Left lung (tissue), 10 donors: Measurements from ENCODE around the gene SEPTIN10. TPM values are rescaled to one million over a fixed set of nuclear protein-coding genes. Genes with fewer than 3 reads are reported as not detected.
A peak's percentile ranks its signal among the peaks of the same experiment; 100 is the strongest.

Experiments used
- ATAC-seq: fragments of 200-7000 bp; cut with Tn5 transposase; one replicate; pipeline ENCODE4 v1.9.1; 2020; ENCODE audit warnings: moderate library complexity
- DNase-seq, 4 donors: peaks; one replicate each; pipeline ENCODE4 v3.0.0-alpha.2; 2013 to 2020
- H3K27ac ChIP-seq, 2 donors: fragments of 200-600 bp; sonication (generic) in 1 of 2; one replicate each; pipeline versions ENCODE4 v1.5.0 to v1.8.0; 2020 to 2021
- H3K27me3 ChIP-seq, 2 donors: fragments of 200-600 bp; sonication (generic) in 1 of 2; one replicate each; pipeline versions ENCODE4 v1.5.0 to v1.8.0; 2020 to 2021
- H3K36me3 ChIP-seq, 2 donors: fragments of 200-600 bp; sonication (generic) in 1 of 2; one replicate each; pipeline versions ENCODE4 v1.5.0 to v1.8.0; 2020 to 2021
- H3K4me1 ChIP-seq, 2 donors: fragments of 200-600 bp; one replicate each; pipeline ENCODE4 v1.8.0; 2021
- H3K4me3 ChIP-seq, 2 donors: fragments of 200-600 bp; sonication (generic) in 1 of 2; one replicate each; pipeline versions ENCODE4 v1.5.0 to v1.8.0; 2020 to 2021; ENCODE audit warnings: mild to moderate bottlenecking in 1 of 2
- H3K9me3 ChIP-seq, 2 donors: fragments of 200-600 bp; sonication (generic) in 1 of 2; one replicate each; pipeline versions ENCODE4 v1.5.0 to v1.8.0; 2020 to 2021
- CTCF ChIP-seq, 2 donors: fragments of 200-600 bp; sonication (generic) in 1 of 2; IDR thresholded peaks; one replicate each; pipeline versions ENCODE4 v1.5.0 to v1.8.0; 2021; ENCODE audit warnings: antibody characterized with exemption in 2 of 2
- intact Hi-C, 2 donors: fragments of 100-400 bp; cut with DNase I; formaldehyde crosslinking; loops; one replicate each; pipeline versions ENCODE4 v1.11.2 to v1.14.2; 2022
- polyA plus RNA-seq, 6 donors: library from polyadenylated mRNA; unstranded; fragments of 120-200 nt; gene quantifications; one replicate each; pipeline ENCODE4 v1.2.1, GENCODE V29; 2013; ENCODE audit not compliant: insufficient read length in 6 of 6
- total RNA-seq, 2 donors: library from RNA; stranded (reverse); fragmentation: NEBNext Ultra II Directional; extraction: Animal tissue kit (Norgen Biotek cat#: 25700); gene quantifications; one replicate each; pipeline ENCODE4 v1.2.1, GENCODE V29; 2021
- donor health status: DM: no; HTN: yes; CAD: no.
- donor health status: DM: no; HTN: no; CAD: no.

Gene SEPTIN10
- total and polyA plus RNA-seq, 8 donors = 66.6 to 152 (median 130) TPM

- H3K27me3 ChIP-seq = no peaks in the 10 kb centered on the region
- H3K27ac ChIP-seq = no peak overlapping the region
- H3K36me3 ChIP-seq = peaks cover 0 to 12% of the 10 kb centered on the region in 2 donors
- intact Hi-C loops = loop anchor here in 1 of 2 donors (5.0 kb wide), 1 partner anchor 370 kb away; the partner anchor contains the start of gene SH3RF3
- no peak for TF ChIP-seq CTCF (IDR thresholded peaks at IDR 0.05)
- no peak overlapping the region for H3K4me3 ChIP-seq
- ATAC-seq = no peak
- H3K9me3 ChIP-seq = no peaks in the 10 kb centered on the region
- DNase-seq = no peak
- peaks cover 7 to 15% of the 10 kb centered on the region in 2 donors for H3K4me1 ChIP-seq
Measured at GRCh38 chr2:109497463-109497862, 116.3 kb downstream of the SEPTIN10 start.

DNA sequence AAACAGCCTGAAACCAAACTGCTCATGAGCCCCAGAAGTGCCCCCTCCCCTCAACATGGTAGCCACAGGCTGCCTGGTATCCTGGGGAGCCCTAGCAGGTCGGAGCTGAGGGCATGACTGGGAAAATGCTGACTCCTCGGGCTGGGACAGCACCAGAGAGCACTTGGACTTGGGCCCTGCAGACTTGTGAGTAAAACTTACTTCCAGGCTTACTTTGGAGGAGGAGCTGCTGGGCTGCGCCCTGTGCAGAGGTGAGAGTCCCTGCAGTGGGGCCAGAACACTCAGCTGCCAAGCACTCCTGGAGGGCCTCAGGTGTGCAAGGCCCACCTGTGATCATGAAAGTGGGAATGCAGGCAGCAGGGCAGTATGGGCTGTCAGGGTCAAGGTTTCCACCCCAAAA, 119.4 kb downstream of the SEPTIN10 start:
- intact Hi-C loops = no loop called here
- no peak for TF ChIP-seq CTCF (IDR thresholded peaks at IDR 0.05)
- Histone ChIP-seq H3K9me3 (no peaks in the 10 kb centered on the region), H3K27me3 (no peaks in the 10 kb centered on the region), H3K4me1 (peaks cover 7 to 13% of the 10 kb centered on the region in 2 donors), H3K36me3 (peaks cover 0 to 4% of the 10 kb centered on the region in 2 donors), H3K27ac (no peak overlapping the region), H3K4me3 (no peak overlapping the region)
- peak; percentile 13 for ATAC-seq
- no peak for DNase-seq

- H3K9me3 ChIP-seq = no peaks in the 10 kb centered on the region
- H3K4me3 ChIP-seq = no peak overlapping the region
- H3K27me3 ChIP-seq = no peaks in the 10 kb centered on the region
- DNase-seq (no peak), ATAC-seq (no peak)
- peaks cover 0 to 4% of the 10 kb centered on the region in 2 donors for H3K36me3 ChIP-seq
- TF ChIP-seq CTCF (IDR thresholded peaks at IDR 0.05) = no peak
- intact Hi-C loops = no loop called here
- peaks cover 7 to 12% of the 10 kb centered on the region in 2 donors for H3K4me1 ChIP-seq
- no peak overlapping the region for H3K27ac ChIP-seq
Measured at GRCh38 chr2:109493176-109493935, 120.4 kb downstream of the SEPTIN10 start.

Other genes with a start within 250 kb of the SEPTIN10 start
- 10 to 100 TPM; 11.2 to 12.6 TPM for gene SOWAHC, start 398 bp upstream of the SEPTIN10 start, total RNA-seq
- 10 to 100 TPM in 5 of 6 donors, 1 to 10 TPM in 1; 10.0 to 14.4 (median 11.8) TPM for gene SOWAHC, start 398 bp upstream of the SEPTIN10 start, polyA plus RNA-seq
- 10 to 100 TPM; 39.8 to 52.1 TPM for gene RGPD5, start 180.3 kb upstream of the SEPTIN10 start, total RNA-seq
- gene RGPD5, start 180.3 kb upstream of the SEPTIN10 start, polyA plus RNA-seq = 10 to 100 TPM; 12.4 to 22.6 (median 18.5) TPM